Measurements from ENCODE around the gene ZNF674. TPM values are rescaled to one million over a fixed set of nuclear protein-coding genes. Genes with fewer than 3 reads are reported as not detected.

The ZNF674 gene
- total RNA-seq, result 4.2 and 7.6 TPM in 2 replicates

DNA sequence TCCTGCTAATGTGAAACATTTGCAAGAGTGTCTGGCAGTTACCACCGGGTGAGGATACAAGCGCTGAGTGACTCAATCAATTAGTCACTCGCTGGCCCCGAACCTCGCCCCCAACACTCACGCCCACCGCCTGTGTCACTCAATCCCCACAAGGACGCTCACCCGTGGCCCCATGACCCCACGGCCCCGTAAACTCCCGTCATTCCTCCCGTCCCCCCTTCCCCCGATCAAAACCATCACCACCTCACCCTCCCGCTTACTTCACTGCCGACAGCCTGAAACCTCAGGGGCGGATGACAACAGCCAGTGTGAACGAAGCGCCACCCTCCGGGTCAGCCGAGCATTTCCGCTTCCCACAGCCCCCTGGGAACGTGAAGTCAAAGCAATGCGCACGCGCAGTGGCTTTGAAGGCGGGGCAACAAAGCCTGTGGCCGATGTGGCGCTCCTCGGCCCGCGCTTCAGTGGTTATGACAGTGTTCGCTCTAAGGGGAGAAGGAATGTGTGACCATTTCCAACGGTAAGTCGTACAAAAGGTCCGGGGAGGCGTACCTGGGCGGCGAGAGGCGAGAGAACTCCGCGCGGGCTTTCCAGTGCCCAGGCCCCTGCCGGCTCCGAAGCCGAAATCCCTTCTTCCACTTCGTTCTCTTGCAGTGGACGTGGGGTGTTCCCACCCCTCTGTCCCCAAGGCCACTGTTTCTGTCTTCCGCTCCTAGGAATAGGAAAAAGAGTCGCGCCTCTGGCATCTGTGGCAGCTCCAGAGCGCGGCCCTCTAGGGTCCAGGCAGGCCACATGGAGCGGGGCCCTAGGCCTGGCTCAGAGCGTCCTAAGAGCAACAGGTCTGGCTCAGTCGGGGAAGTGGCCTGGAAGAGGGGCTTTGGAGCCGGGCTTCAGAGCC lies at the start of gene ZNF674:
TSS of gene ZNF674 (minus strand) at position 311 of the 895 bp plus-strand sequence. CDS start 3,334 bp downstream, outside the sequence.

DNA sequence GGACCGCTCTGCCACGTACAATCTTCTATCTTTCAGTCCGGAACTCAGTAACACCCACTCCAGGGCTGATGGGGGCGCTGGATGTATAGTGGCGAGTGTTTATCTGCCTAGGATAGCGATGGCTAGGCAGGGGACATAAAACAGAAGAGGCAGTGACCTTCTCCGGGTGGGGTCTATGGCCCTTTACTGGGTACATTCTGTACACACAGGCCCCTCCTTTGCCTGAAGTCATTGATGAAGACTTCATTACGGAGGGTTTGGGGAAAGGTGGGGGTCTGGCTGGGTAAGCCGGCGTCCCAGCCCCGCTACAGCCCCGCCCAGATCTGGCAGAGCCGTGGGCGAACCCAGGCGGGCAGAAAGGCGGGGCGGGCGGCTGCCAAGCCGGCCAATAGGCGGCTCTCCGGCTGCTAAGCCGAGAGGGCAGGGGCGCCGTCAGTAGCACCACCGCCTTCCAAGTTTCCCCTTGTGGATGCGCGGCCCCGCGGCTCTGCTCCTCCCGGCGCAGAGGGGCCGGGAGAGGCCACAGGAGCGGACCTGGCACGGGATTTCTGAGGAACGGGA lies 28.2 kb upstream of the ZNF674 start, which contains the start of gene CHST7:
TSS of gene CHST7 (plus strand) at position 435 of the 561 bp plus-strand sequence. CDS start 167 bp downstream, outside the sequence.

Other genes with a start within 250 kb of the ZNF674 start
- 40.0 and 53.2 TPM in 2 replicates for gene CHST7, start 28.3 kb upstream of the ZNF674 start, total RNA-seq
- gene SLC9A7, start 213.7 kb upstream of the ZNF674 start, total RNA-seq, result 18.7 and 25.7 TPM in 2 replicates

Data from epithelial cell of umbilical artery (primary cell).